Measurements from ENCODE around the gene RASSF5. TPM values are rescaled to one million over a fixed set of nuclear protein-coding genes. Genes with fewer than 3 reads are reported as not detected.

Gene RASSF5
- total RNA-seq, 1 donor from 2014 or later = 28.5 TPM

- Histone ChIP-seq H3K36me3 (peaks cover 0 to 9% of the 10 kb centered on the region in 2 donors), H3K4me3 (peak overlapping the region; percentile 51 to 54), H3K9me3 (no peaks in the 10 kb centered on the region), H3K27me3 (no peaks in the 10 kb centered on the region), H3K27ac (peak overlapping the region; percentile 40), H3K4me1 (peaks cover 33% of the 10 kb centered on the region)
- no peak for DNase-seq (ENCODE audit: extremely low spot score in 2 of 2)
- intact Hi-C loops (cut with DNase I) = no loop called here
- no peak for TF ChIP-seq CTCF (IDR thresholded peaks at IDR 0.05)
- TF ChIP-seq POLR2AphosphoS5 (IDR thresholded peaks at IDR 0.05; ENCODE audit: insufficient read depth in 1 of 2, low read depth in 1 of 2) = no peak
- no peak for TF ChIP-seq POLR2A (IDR thresholded peaks at IDR 0.05)
These were observed 36.5 kb upstream of the RASSF5 start for GRCh38 chr1:206470692-206471414.

GRCh38 chr1:206471415-206471801 is 35.9 kb upstream of the RASSF5 start:
- no peaks in the 10 kb centered on the region for H3K9me3 ChIP-seq
- intact Hi-C loops (cut with DNase I) = no loop called here
- no peak for DNase-seq (ENCODE audit: extremely low spot score in 2 of 2)
- TF ChIP-seq CTCF (IDR thresholded peaks at IDR 0.05) = no peak
- no peak for TF ChIP-seq POLR2A (IDR thresholded peaks at IDR 0.05)
- no peak for TF ChIP-seq POLR2AphosphoS5 (IDR thresholded peaks at IDR 0.05; ENCODE audit: insufficient read depth in 1 of 2, low read depth in 1 of 2)
- peaks cover 0 to 14% of the 10 kb centered on the region in 2 donors for H3K36me3 ChIP-seq
- peak overlapping the region; percentile 51 to 54 for H3K4me3 ChIP-seq
- H3K27ac ChIP-seq = no peak overlapping the region
- no peaks in the 10 kb centered on the region for H3K27me3 ChIP-seq
- H3K4me1 ChIP-seq = peaks cover 33% of the 10 kb centered on the region

GRCh38 chr1:206472024-206472423 is 35.3 kb upstream of the RASSF5 start:
- Histone ChIP-seq H3K4me3 (no peak overlapping the region), H3K36me3 (peaks cover 0 to 17% of the 10 kb centered on the region in 2 donors), H3K9me3 (no peaks in the 10 kb centered on the region), H3K27ac (no peak overlapping the region), H3K4me1 (peaks cover 33% of the 10 kb centered on the region), H3K27me3 (no peaks in the 10 kb centered on the region)
- TF ChIP-seq POLR2A (IDR thresholded peaks at IDR 0.05) (no peak), CTCF (IDR thresholded peaks at IDR 0.05) (no peak), POLR2AphosphoS5 (IDR thresholded peaks at IDR 0.05; ENCODE audit: insufficient read depth in 1 of 2, low read depth in 1 of 2) (no peak)
- intact Hi-C loops (cut with DNase I) = no loop called here
- DNase-seq (ENCODE audit: extremely low spot score in 2 of 2) = no peak

- TF ChIP-seq POLR2AphosphoS5 (IDR thresholded peaks at IDR 0.05; ENCODE audit: insufficient read depth in 1 of 2, low read depth in 1 of 2) = no peak
- no peak for TF ChIP-seq CTCF (IDR thresholded peaks at IDR 0.05)
- no peak for TF ChIP-seq POLR2A (IDR thresholded peaks at IDR 0.05)
- intact Hi-C loops (cut with DNase I) = no loop called here
- peaks cover 0 to 17% of the 10 kb centered on the region in 2 donors for H3K36me3 ChIP-seq
- H3K4me1 ChIP-seq = peaks cover 33% of the 10 kb centered on the region
- H3K4me3 ChIP-seq = no peak overlapping the region
- no peaks in the 10 kb centered on the region for H3K9me3 ChIP-seq
- H3K27me3 ChIP-seq = no peaks in the 10 kb centered on the region
- DNase-seq (ENCODE audit: extremely low spot score in 2 of 2) = no peak
- H3K27ac ChIP-seq = no peak overlapping the region
These were observed 34.9 kb upstream of the RASSF5 start for GRCh38 chr1:206472454-206472853.

GRCh38 chr1:206472886-206473285 is 34.4 kb upstream of the RASSF5 start:
- TF ChIP-seq POLR2A (IDR thresholded peaks at IDR 0.05) = no peak
- TF ChIP-seq CTCF (IDR thresholded peaks at IDR 0.05) = no peak
- no peak for TF ChIP-seq POLR2AphosphoS5 (IDR thresholded peaks at IDR 0.05; ENCODE audit: insufficient read depth in 1 of 2, low read depth in 1 of 2)
- intact Hi-C loops (cut with DNase I) = no loop called here
- Histone ChIP-seq H3K9me3 (no peaks in the 10 kb centered on the region), H3K27me3 (no peaks in the 10 kb centered on the region), H3K27ac (no peak overlapping the region), H3K4me3 (no peak overlapping the region), H3K36me3 (peaks cover 0 to 17% of the 10 kb centered on the region in 2 donors), H3K4me1 (peaks cover 33% of the 10 kb centered on the region)
- DNase-seq (ENCODE audit: extremely low spot score in 2 of 2) = no peak
